Loucy (cell line): ENCODE results near the gene CLDN3.

Experiments used
- H2AFZ ChIP-seq: fragments of 200-600 bp; sonication (generic); 2 replicates; pipeline ENCODE4 v1.6.0; 2016; ENCODE audit warnings: antibody characterized with exemption, mild to moderate bottlenecking, low read length, moderate library complexity
- H3F3A ChIP-seq: fragments of 200-600 bp; 2 replicates; pipeline ENCODE4 v1.6.0; 2016; ENCODE audit warnings: antibody characterized with exemption, low read depth, mild to moderate bottlenecking
- H3K27me3 ChIP-seq: fragments of 200-600 bp; sonication (generic); 2 replicates; pipeline ENCODE4 v1.6.1; 2014; ENCODE audit warnings: low read length, mild to moderate bottlenecking; ENCODE audit not compliant: insufficient read depth, poor library complexity, severe bottlenecking
- H3K36me3 ChIP-seq: fragments of 200-600 bp; sonication (generic); 2 replicates; pipeline ENCODE4 v1.6.1; 2016; ENCODE audit warnings: low read length; ENCODE audit not compliant: insufficient read depth
- H3K4me1 ChIP-seq: fragments of 200-600 bp; sonication (generic); 2 replicates; pipeline ENCODE4 v1.5.1; 2014; ENCODE audit warnings: low read length, mild to moderate bottlenecking; ENCODE audit not compliant: insufficient read depth, poor library complexity, severe bottlenecking
- H3K4me2 ChIP-seq: fragments of 200-600 bp; sonication (generic); 2 replicates; pipeline ENCODE4 v1.6.0; 2014; ENCODE audit warnings: antibody characterized with exemption, low read length, low read depth, mild to moderate bottlenecking; ENCODE audit not compliant: poor library complexity, severe bottlenecking
- H3K4me3 ChIP-seq: fragments of 200-600 bp; sonication (generic); 2 replicates; pipeline ENCODE4 v1.5.1; 2014; ENCODE audit warnings: low read length, mild to moderate bottlenecking, mixed read lengths; ENCODE audit not compliant: poor library complexity, severe bottlenecking
- H3K79me2 ChIP-seq: fragments of 200-600 bp; sonication (generic); 2 replicates; pipeline ENCODE4 v1.6.1; 2014; ENCODE audit warnings: low read length; ENCODE audit not compliant: insufficient read depth
- H3K9ac ChIP-seq: fragments of 200-600 bp; sonication (generic); 2 replicates; pipeline ENCODE4 v1.6.0; 2014; ENCODE audit warnings: mild to moderate bottlenecking, low read depth, low read length, moderate library complexity; ENCODE audit not compliant: poor library complexity, severe bottlenecking
- H3K9me2 ChIP-seq: fragments of 200-600 bp; sonication (generic); replicated peaks from 2 replicates; pipeline ENCODE4 v1.6.1; 2016; ENCODE audit warnings: low read depth, low read length, mixed read lengths
- H3K9me3 ChIP-seq: fragments of 200-600 bp; sonication (generic); 2 replicates; pipeline ENCODE4 v1.6.1; 2014; ENCODE audit warnings: mild to moderate bottlenecking, antibody characterized with exemption, low read length, low read depth; ENCODE audit not compliant: insufficient read depth
- H4K20me1 ChIP-seq: fragments of 200-600 bp; sonication (generic); 2 replicates; pipeline ENCODE4 v1.6.0; 2014; ENCODE audit warnings: antibody characterized with exemption, low read length, mild to moderate bottlenecking; ENCODE audit not compliant: insufficient read depth, poor library complexity, severe bottlenecking
- CTCF ChIP-seq: fragments of 200-600 bp; sonication (generic); conservative IDR thresholded peaks from 2 replicates; pipeline ENCODE4 v1.5.1; 2014; ENCODE audit warnings: mild to moderate bottlenecking, antibody characterized with exemption, low read length
- EZH2phosphoT487 ChIP-seq: fragments of 200-600 bp; IDR thresholded peaks from 2 replicates; pipeline ENCODE4 v1.6.1; 2018; ENCODE audit warnings: antibody characterized with exemption, mild to moderate bottlenecking, moderate library complexity, borderline replicate concordance

The CLDN3 gene

GRCh38 chr7:73770860-73771670 is 995 bp upstream of the CLDN3 start:
- no peaks in the 10 kb centered on the region for H3F3A ChIP-seq
- H2AFZ ChIP-seq: no peak overlapping the region
- no peak overlapping the region for H3K9ac ChIP-seq
- H3K9me3 ChIP-seq: no peaks in the 10 kb centered on the region
- TF ChIP-seq EZH2phosphoT487 (no peak), CTCF (no peak)
- no peaks in the 10 kb centered on the region for H4K20me1 ChIP-seq
- no peaks in the 10 kb centered on the region for H3K36me3 ChIP-seq
- peaks cover 3% of the 10 kb centered on the region for H3K4me1 ChIP-seq
- H3K4me2 ChIP-seq: no peak overlapping the region
- no peaks in the 10 kb centered on the region for H3K79me2 ChIP-seq
- no peaks in the 10 kb centered on the region for H3K27me3 ChIP-seq
- no peaks in the 10 kb centered on the region for H3K9me2 ChIP-seq
- no peak overlapping the region for H3K4me3 ChIP-seq

- no peak overlapping the region for H3K4me3 ChIP-seq
- no peaks in the 10 kb centered on the region for H4K20me1 ChIP-seq
- H3K9ac ChIP-seq: no peak overlapping the region
- TF ChIP-seq EZH2phosphoT487 (no peak), CTCF (no peak)
- H3K79me2 ChIP-seq: no peaks in the 10 kb centered on the region
- H3F3A ChIP-seq: no peaks in the 10 kb centered on the region
- H3K4me1 ChIP-seq: peaks cover 3% of the 10 kb centered on the region
- no peak overlapping the region for H2AFZ ChIP-seq
- H3K27me3 ChIP-seq: no peaks in the 10 kb centered on the region
- H3K36me3 ChIP-seq: no peaks in the 10 kb centered on the region
- H3K9me3 ChIP-seq: no peaks in the 10 kb centered on the region
- no peak overlapping the region for H3K4me2 ChIP-seq
- no peaks in the 10 kb centered on the region for H3K9me2 ChIP-seq
Observed at GRCh38 chr7:73769481-73770001, 529 bp downstream of the CLDN3 start.

- H3K36me3 ChIP-seq: no peaks in the 10 kb centered on the region
- H3K4me2 ChIP-seq: no peak overlapping the region
- no peak for TF ChIP-seq EZH2phosphoT487
- TF ChIP-seq CTCF: no peak
- H4K20me1 ChIP-seq: no peaks in the 10 kb centered on the region
- H3K27me3 ChIP-seq: no peaks in the 10 kb centered on the region
- no peaks in the 10 kb centered on the region for H3K4me1 ChIP-seq
- no peak overlapping the region for H3K4me3 ChIP-seq
- H3K9me2 ChIP-seq: no peaks in the 10 kb centered on the region
- H3K9ac ChIP-seq: no peak overlapping the region
- no peaks in the 10 kb centered on the region for H3K79me2 ChIP-seq
- no peak overlapping the region for H2AFZ ChIP-seq
- H3F3A ChIP-seq: no peaks in the 10 kb centered on the region
- H3K9me3 ChIP-seq: no peaks in the 10 kb centered on the region
Observed at GRCh38 chr7:73768641-73769480, 1.2 kb downstream of the CLDN3 start.
